HepG2 (cell line): ENCODE results near the gene LAPTM4A. TPM values are rescaled to one million over a fixed set of nuclear protein-coding genes. Genes with fewer than 3 reads are reported as not detected.

ENCODE experiments used
- ADNP ChIP-seq: sonication (generic); formaldehyde crosslinking; IDR thresholded peaks from 2 replicates; pipeline ENCODE4 v1.4.0; 2020; ENCODE audit warnings: missing genetic modification reagents
- AFF4 ChIP-seq: sonication (generic); formaldehyde crosslinking; IDR thresholded peaks from 2 replicates; pipeline ENCODE4 v1.4.0; 2020; ENCODE audit warnings: missing genetic modification reagents
- ATF4 ChIP-seq, 2 experiments: fragments of 450-650 bp in 1 of 2; sonication (generic) in 1 of 2; formaldehyde crosslinking; IDR thresholded peaks; 2 replicates each; pipeline versions ENCODE4 v1.5.0 to v1.8.0; 2020 to 2022; ENCODE audit warnings: mild to moderate bottlenecking in 1 of 2, missing genetic modification reagents in 1 of 2
- CEBPB ChIP-seq: IDR thresholded peaks from 2 replicates; pipeline ENCODE4 v1.6.1; 2011; ENCODE audit warnings: low read depth, low read length, improper control_type of control experiment, borderline replicate concordance
- FOXK2 ChIP-seq: fragments of 450-650 bp; IDR thresholded peaks from 2 replicates; pipeline ENCODE4 v1.6.1; 2016
- GATA4 ChIP-seq: sonication (generic); IDR thresholded peaks from 2 replicates; pipeline ENCODE4 v1.6.1; 2016; ENCODE audit warnings: antibody characterized with exemption, low read depth, borderline replicate concordance
- GZF1 ChIP-seq: sonication (generic); formaldehyde crosslinking; IDR thresholded peaks from 2 replicates; pipeline ENCODE4 v1.5.1; 2020; ENCODE audit warnings: mild to moderate bottlenecking, missing genetic modification reagents
- KDM1A ChIP-seq: IDR thresholded peaks from 2 replicates; pipeline ENCODE4 v1.6.1; 2016; ENCODE audit warnings: missing compliant biosample characterization
- RBM22 ChIP-seq: fragments of 200-400 bp; formaldehyde crosslinking; optimal IDR thresholded peaks from 2 replicates; pipeline ENCODE3; 2017; ENCODE audit warnings: mild to moderate bottlenecking, low read length, moderate library complexity
- RNF2 ChIP-seq: fragments of 450-650 bp; conservative IDR thresholded peaks from 2 replicates; pipeline ENCODE4 v1.6.1; 2016; ENCODE audit warnings: low read depth
- SATB2 ChIP-seq: sonication (generic); formaldehyde crosslinking; IDR thresholded peaks from 2 replicates; pipeline ENCODE4 v1.5.0; 2020; ENCODE audit warnings: missing genetic modification reagents
- ZC3H13 ChIP-seq: sonication (generic); formaldehyde crosslinking; IDR thresholded peaks from 2 replicates; pipeline ENCODE4 v1.8.1; 2023; ENCODE audit warnings: mild to moderate bottlenecking, missing genetic modification reagents, moderate library complexity
- ZFP41 ChIP-seq: sonication (generic); formaldehyde crosslinking; IDR thresholded peaks from 2 replicates; pipeline ENCODE4 v1.4.0; 2020; ENCODE audit warnings: mild to moderate bottlenecking, missing genetic modification reagents, borderline replicate concordance
- ZNF230 ChIP-seq: sonication (generic); formaldehyde crosslinking; IDR thresholded peaks from 2 replicates; pipeline ENCODE4 v1.4.0; 2020; ENCODE audit warnings: mild to moderate bottlenecking, missing genetic modification reagents
- ZNF234 ChIP-seq: sonication (generic); formaldehyde crosslinking; conservative IDR thresholded peaks from 2 replicates; pipeline ENCODE4 v1.5.1; 2020; ENCODE audit warnings: mild to moderate bottlenecking, missing genetic modification reagents
- ZNF33A ChIP-seq: sonication (generic); formaldehyde crosslinking; IDR thresholded peaks from 2 replicates; pipeline ENCODE4 v1.5.1; 2020; ENCODE audit warnings: missing genetic modification reagents, mild to moderate bottlenecking, moderate library complexity, borderline replicate concordance
- ZNF607 ChIP-seq: sonication (generic); formaldehyde crosslinking; IDR thresholded peaks from 2 replicates; pipeline ENCODE4 v1.5.1; 2020; ENCODE audit warnings: missing genetic modification reagents, mild to moderate bottlenecking, borderline replicate concordance
- ZNF773 ChIP-seq: sonication (generic); formaldehyde crosslinking; IDR thresholded peaks from 2 replicates; pipeline ENCODE4 v1.4.0; 2020; ENCODE audit warnings: missing genetic modification reagents, borderline replicate concordance
- ZNF780A ChIP-seq: sonication (generic); formaldehyde crosslinking; IDR thresholded peaks from 2 replicates; pipeline ENCODE4 v1.8.0; 2022; ENCODE audit warnings: mild to moderate bottlenecking, missing genetic modification reagents, moderate library complexity
- polyA plus RNA-seq, 8 experiments: library from polyadenylated mRNA; depleted of rRNA in 3 of 8; stranded (reverse) in 7 of 8; unstranded in 1 of 8; fragments of >200 nt; fragmentation: Illumina TruSeq in 4 of 8; extraction: Trizol in 4 of 8; gene quantifications; 2 replicates each; pipeline versions ENCODE4 v1.2.1 to v1.2.3, GENCODE V29; 2011 to 2016; ENCODE audit warnings: low read depth in 4 of 8, missing spikeins in 1 of 8, mixed read lengths in 1 of 8; ENCODE audit not compliant: insufficient read depth in 1 of 8
- total RNA-seq, 5 experiments: library from RNA; depleted of rRNA; stranded (reverse); fragments of >200 nt; fragmentation: Illumina TruSeq; extraction: Trizol; gene quantifications; 2 replicates each; pipeline ENCODE4 v1.2.3, GENCODE V29; 2016; ENCODE audit warnings: low read depth in 1 of 5

Gene LAPTM4A
- total and polyA plus RNA-seq, 2 of the 13 experiments (the other 11 are each of a cell fraction or from before 2014, with no cell fraction given), result 116 to 558 TPM

GRCh38 chr2:19989342-19989666, 62.1 kb downstream of the LAPTM4A start (continued):
- TF ChIP-seq ZNF780A (CRISPR knock-in tag), result no peak
- no peak for TF ChIP-seq RBM22
- TF ChIP-seq KDM1A (CRISPR knock-in tag), result no peak
- no peak for TF ChIP-seq ZNF607
- TF ChIP-seq ADNP (CRISPR knock-in tag), result no peak
- TF ChIP-seq ZFP41 (CRISPR knock-in tag), result 0 out of 2 replicates have a peak, but pooled peaks have one; percentile 5
- no peak for TF ChIP-seq ZC3H13
- no peak for TF ChIP-seq RNF2
- no peak for TF ChIP-seq GZF1
- no peak for TF ChIP-seq ZNF33A (CRISPR knock-in tag)
- 0 out of 2 replicates have a peak, but pooled peaks have one; percentile 35 for TF ChIP-seq AFF4 (CRISPR knock-in tag)
- no peak for TF ChIP-seq GATA4
- TF ChIP-seq SATB2 (CRISPR knock-in tag), result no peak
- TF ChIP-seq ZNF230 (CRISPR knock-in tag), result peak; percentile 26; the same call in 1 of the 2 replicates
- 0 out of 2 replicates have a peak, but pooled peaks have one; percentile 16 for TF ChIP-seq FOXK2
- TF ChIP-seq ZNF234 (CRISPR knock-in tag), result 0 out of 2 replicates have a peak, but pooled peaks have one; percentile 3
- no peak for TF ChIP-seq CEBPB
- no peak for TF ChIP-seq ATF4 (CRISPR knock-in tag; IDR thresholded peaks at IDR 0.05)
- TF ChIP-seq ZNF773, result no peak
